SK-N-MC (cell line): ENCODE results near the gene CDH23.

Source experiments
- DNase-seq: peaks from one replicate; pipeline ENCODE4 v3.0.0-alpha.2; 2011; ENCODE audit warnings: low read depth, low spot score
- H3K27ac ChIP-seq: fragments of 200-600 bp; sonication (generic); 2 replicates; pipeline ENCODE4 v1.5.1; 2016; ENCODE audit warnings: mixed run types
- H3K36me3 ChIP-seq: fragments of 200-600 bp; sonication (generic); 2 replicates; pipeline ENCODE4 v1.6.1; 2017; ENCODE audit warnings: antibody characterized with exemption, low read length, mixed read lengths; ENCODE audit not compliant: insufficient read depth
- H3K4me3 ChIP-seq: fragments of 200-600 bp; sonication (generic); 2 replicates; pipeline ENCODE4 v1.5.1; 2016
- H3K9ac ChIP-seq: fragments of 200-600 bp; sonication (generic); 2 replicates; pipeline ENCODE4 v1.8.0; 2017; ENCODE audit warnings: mixed run types, mixed read lengths; ENCODE audit not compliant: insufficient read length
- H3K9me3 ChIP-seq: fragments of 200-600 bp; sonication (generic); 2 replicates; pipeline ENCODE4 v1.6.1; 2017; ENCODE audit warnings: low read depth, mild to moderate bottlenecking, antibody characterized with exemption, low read length, moderate library complexity, mixed read lengths
- EZH2 ChIP-seq: fragments of 200-600 bp; sonication (generic); IDR thresholded peaks from one replicate; pipeline ENCODE4 v1.6.1; 2017; ENCODE audit warnings: antibody characterized with exemption
- FOXP2 ChIP-seq: optimal IDR thresholded peaks from 2 replicates; pipeline ENCODE3; 2011; ENCODE audit warnings: mild to moderate bottlenecking, moderate library complexity; ENCODE audit not compliant: insufficient read depth; ENCODE audit errors: extremely low read length, control extremely low read depth
- POLR2AphosphoS5 ChIP-seq: IDR thresholded peaks from 2 replicates; pipeline ENCODE4 v1.6.1; 2012; ENCODE audit warnings: mild to moderate bottlenecking, low read depth, low read length, borderline replicate concordance

The CDH23 gene

GRCh38 chr10:71366690-71367089 lies 30.0 kb upstream of the CDH23 start:
- Histone ChIP-seq H3K36me3 (no peaks in the 10 kb centered on the region), H3K27ac (no peak overlapping the region), H3K4me3 (no peak overlapping the region), H3K9ac (no peak overlapping the region), H3K9me3 (no peaks in the 10 kb centered on the region)
- DNase-seq, result no peak
- TF ChIP-seq POLR2AphosphoS5 (no peak), EZH2 (no peak), FOXP2 (no peak)

GRCh38 chr10:71367271-71367670 lies 29.4 kb upstream of the CDH23 start:
- DNase-seq, result no peak
- H3K4me3 ChIP-seq, result no peak overlapping the region

GRCh38 chr10:71368176-71368575 lies 28.5 kb upstream of the CDH23 start:
- no peak overlapping the region for H3K9ac ChIP-seq
- no peak overlapping the region for H3K27ac ChIP-seq
- DNase-seq, result no peak
- no peaks in the 10 kb centered on the region for H3K36me3 ChIP-seq
- H3K9me3 ChIP-seq, result no peaks in the 10 kb centered on the region
- TF ChIP-seq EZH2, result no peak
- no peak for TF ChIP-seq FOXP2
- no peak for TF ChIP-seq POLR2AphosphoS5
- no peak overlapping the region for H3K4me3 ChIP-seq

More at GRCh38 chr10:71367271-71367670, 29.4 kb upstream of the CDH23 start:
- no peak overlapping the region for H3K9ac ChIP-seq
- no peak for TF ChIP-seq POLR2AphosphoS5
- TF ChIP-seq EZH2, result no peak
- no peak for TF ChIP-seq FOXP2
- H3K27ac ChIP-seq, result no peak overlapping the region
- no peaks in the 10 kb centered on the region for H3K36me3 ChIP-seq
- H3K9me3 ChIP-seq, result no peaks in the 10 kb centered on the region

- H3K27ac ChIP-seq, result no peak overlapping the region
- H3K4me3 ChIP-seq, result no peak overlapping the region
- no peaks in the 10 kb centered on the region for H3K36me3 ChIP-seq
- DNase-seq, result no peak
- TF ChIP-seq EZH2 (no peak), POLR2AphosphoS5 (no peak), FOXP2 (no peak)
- no peaks in the 10 kb centered on the region for H3K9me3 ChIP-seq
- H3K9ac ChIP-seq, result no peak overlapping the region
Observed at GRCh38 chr10:71368643-71369042, 28.1 kb upstream of the CDH23 start.

GRCh38 chr10:71369602-71370001 lies 27.1 kb upstream of the CDH23 start:
- DNase-seq, result no peak
- H3K36me3 ChIP-seq, result no peaks in the 10 kb centered on the region

GRCh38 chr10:71370031-71370430 lies 26.7 kb upstream of the CDH23 start:
- TF ChIP-seq POLR2AphosphoS5 (no peak), EZH2 (no peak)
- H3K9me3 ChIP-seq, result no peaks in the 10 kb centered on the region
- H3K36me3 ChIP-seq, result no peaks in the 10 kb centered on the region
- no peak for DNase-seq
- H3K27ac ChIP-seq, result no peak overlapping the region
- no peak overlapping the region for H3K4me3 ChIP-seq
- H3K9ac ChIP-seq, result no peak overlapping the region

More at GRCh38 chr10:71369602-71370001, 27.1 kb upstream of the CDH23 start:
- Histone ChIP-seq H3K27ac (no peak overlapping the region), H3K4me3 (no peak overlapping the region), H3K9ac (no peak overlapping the region), H3K9me3 (no peaks in the 10 kb centered on the region)
- no peak for TF ChIP-seq EZH2
- TF ChIP-seq POLR2AphosphoS5, result no peak
- TF ChIP-seq FOXP2, result no peak

- TF ChIP-seq POLR2AphosphoS5 (no peak), EZH2 (no peak), FOXP2 (no peak)
- Histone ChIP-seq H3K9me3 (no peaks in the 10 kb centered on the region), H3K9ac (no peak overlapping the region), H3K36me3 (no peaks in the 10 kb centered on the region), H3K27ac (no peak overlapping the region), H3K4me3 (no peak overlapping the region)
- no peak for DNase-seq
Observed at GRCh38 chr10:71371750-71372166, 25.0 kb upstream of the CDH23 start.

- Histone ChIP-seq H3K9me3 (no peaks in the 10 kb centered on the region), H3K9ac (no peak overlapping the region), H3K4me3 (no peak overlapping the region), H3K27ac (no peak overlapping the region), H3K36me3 (no peaks in the 10 kb centered on the region)
- no peak for DNase-seq
- TF ChIP-seq POLR2AphosphoS5 (no peak), FOXP2 (no peak), EZH2 (no peak)
Observed at GRCh38 chr10:71372882-71373495, 23.7 kb upstream of the CDH23 start.
